ENCODE results near the gene COL6A3.
A peak's percentile ranks its signal among the peaks of the same experiment; 100 is the strongest.

Gene COL6A3

GRCh38 chr2:237290261-237290660, 123.7 kb downstream of the COL6A3 start:
- no peak overlapping the region for H3K4me3 ChIP-seq
- H3K27ac ChIP-seq: peak overlapping the region in 16 of 21 experiments; percentile 33 to 87 (median 65)

- Histone ChIP-seq H3K4me3 (no peak overlapping the region), H3K27ac (peak overlapping the region in 3 of 21 experiments; percentile 18 to 79 (median 63))
Observed at GRCh38 chr2:237289139-237289538, 124.8 kb downstream of the COL6A3 start.

- no peak overlapping the region for H3K4me3 ChIP-seq
- H3K27ac ChIP-seq: peak overlapping the region in 1 of 21 experiments; percentile 5
Observed at GRCh38 chr2:237287872-237288271, 126.1 kb downstream of the COL6A3 start.

GRCh38 chr2:237283131-237283928, 130.6 kb downstream of the COL6A3 start:
- Histone ChIP-seq H3K27ac (peak overlapping the region in 10 of 21 experiments; percentile 15 to 87 (median 48)), H3K4me3 (no peak overlapping the region)

- Histone ChIP-seq H3K4me3 (no peak overlapping the region), H3K27ac (peak overlapping the region in 10 of 21 experiments; percentile 15 to 87 (median 47))
Observed at GRCh38 chr2:237282568-237283128, 131.3 kb downstream of the COL6A3 start.

GRCh38 chr2:237281836-237282306, 132.1 kb downstream of the COL6A3 start:
- peak overlapping the region in 8 of 21 experiments; percentile 19 to 87 (median 72) for H3K27ac ChIP-seq

GRCh38 chr2:237280939-237281338, 133.0 kb downstream of the COL6A3 start:
- Histone ChIP-seq H3K4me3 (no peak overlapping the region), H3K27ac (peak overlapping the region in 14 of 21 experiments; percentile 3 to 87 (median 66))

More at GRCh38 chr2:237281836-237282306, 132.1 kb downstream of the COL6A3 start:
- H3K4me3 ChIP-seq: no peak overlapping the region

GRCh38 chr2:237280229-237280628, 133.7 kb downstream of the COL6A3 start:
- peak overlapping the region in 12 of 21 experiments; percentile 3 to 87 (median 73) for H3K27ac ChIP-seq

DNA sequence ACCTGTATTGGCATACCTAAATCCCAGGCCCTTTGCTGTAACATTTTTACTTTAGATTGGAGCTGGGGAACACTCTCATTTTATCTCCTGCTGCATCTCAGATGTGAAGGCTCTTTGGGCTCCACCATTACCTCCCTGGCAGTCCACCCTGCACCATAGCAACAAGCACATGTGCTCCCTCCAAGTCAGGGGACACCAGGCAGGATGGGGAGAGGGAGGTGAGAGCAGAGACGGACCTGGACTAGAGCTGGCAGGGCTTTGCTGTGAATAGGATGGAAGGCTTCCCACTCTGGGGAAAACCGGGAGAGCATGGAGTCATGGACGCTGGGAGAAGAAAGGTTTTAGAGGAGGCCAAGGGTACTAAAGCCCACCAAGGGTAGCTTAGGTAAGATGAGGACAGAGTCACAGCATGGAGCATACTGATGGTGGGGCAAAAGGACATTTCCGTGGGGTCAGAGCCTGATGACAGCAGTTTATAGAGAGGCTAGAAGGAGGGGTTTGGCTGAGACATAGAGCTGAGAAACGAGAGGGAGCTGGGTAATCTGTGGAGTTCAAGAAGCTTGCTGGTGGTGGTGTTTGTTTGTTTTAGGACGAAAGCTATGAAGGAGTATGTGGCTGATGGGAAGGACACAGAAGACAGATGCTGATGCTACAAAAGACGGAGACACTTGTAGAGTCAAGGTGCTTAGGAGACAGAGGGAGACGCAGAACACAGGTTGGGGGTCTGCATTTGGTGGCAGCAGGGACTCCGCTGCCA, 134.8 kb downstream of the COL6A3 start:
- H3K4me3 ChIP-seq: no peak overlapping the region
- H3K27ac ChIP-seq: peak overlapping the region in 17 of 21 experiments; percentile 15 to 87 (median 59)

More at GRCh38 chr2:237280229-237280628, 133.7 kb downstream of the COL6A3 start:
- no peak overlapping the region for H3K4me3 ChIP-seq

DNA sequence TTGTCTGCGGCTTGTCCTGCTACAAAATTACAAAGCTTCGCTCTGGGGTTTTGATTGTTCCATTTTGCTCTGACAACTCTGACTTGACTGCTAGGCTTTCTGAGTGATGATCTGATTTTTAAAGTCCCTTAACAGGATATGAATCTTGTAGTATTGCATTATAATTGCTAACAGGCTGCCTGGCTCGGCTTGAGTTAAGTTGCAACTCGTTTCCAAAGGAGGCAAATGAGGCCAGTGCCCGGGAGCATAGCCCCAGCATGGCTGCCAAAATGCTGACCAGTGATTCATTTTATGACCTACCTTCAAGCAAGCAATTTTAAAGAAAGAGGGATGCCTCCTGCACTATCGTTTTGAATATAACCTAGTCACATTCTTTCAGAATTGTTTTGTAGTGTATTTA, 135.4 kb downstream of the COL6A3 start:
- peak overlapping the region in 18 of 21 experiments; percentile 18 to 87 (median 67) for H3K27ac ChIP-seq

GRCh38 chr2:237276716-237277490, 137.1 kb downstream of the COL6A3 start:
- Histone ChIP-seq H3K27ac (peak overlapping the region in 7 of 21 experiments; percentile 63 to 87 (median 78)), H3K4me3 (no peak overlapping the region)

More for the DNA sequence above, 135.4 kb downstream of the COL6A3 start:
- no peak overlapping the region for H3K4me3 ChIP-seq
